HG03575 (cell line): ENCODE results near the gene CARD6.
"Not testable (repeated sequence)": the region's sequence is repeated elsewhere in the genome, so short reads cannot be mapped to it uniquely, and the experiment has no call there.

Experiments
- ATAC-seq: cut with Tn5 transposase; IDR thresholded peaks from one replicate; pipeline ENCODE4 v1.9.1; 2021; ENCODE audit not compliant: unreplicated experiment, insufficient number of reproducible peaks, low FRiP score; ENCODE audit errors: extremely low read depth

The CARD6 gene

DNA sequence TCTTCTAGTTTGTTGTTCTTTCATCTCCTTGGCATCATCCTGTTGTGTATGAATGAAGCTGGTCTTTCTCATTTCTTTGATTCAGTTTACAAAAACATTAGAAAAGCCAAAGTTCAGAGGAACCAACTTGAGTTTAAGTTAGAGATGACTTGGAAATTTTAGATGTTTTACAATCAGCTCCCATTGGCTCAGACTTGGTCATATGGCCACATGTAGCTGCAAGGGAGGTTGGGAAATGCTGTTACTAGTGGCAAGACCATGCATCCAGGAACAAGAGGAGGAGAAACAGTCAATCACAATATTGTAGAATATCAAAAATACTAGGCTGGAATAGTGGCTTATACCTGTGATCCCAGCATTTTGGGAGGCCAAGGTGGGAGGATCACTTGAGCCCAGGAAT lies 19.5 kb downstream of the CARD6 start:
- no peak for ATAC-seq

DNA sequence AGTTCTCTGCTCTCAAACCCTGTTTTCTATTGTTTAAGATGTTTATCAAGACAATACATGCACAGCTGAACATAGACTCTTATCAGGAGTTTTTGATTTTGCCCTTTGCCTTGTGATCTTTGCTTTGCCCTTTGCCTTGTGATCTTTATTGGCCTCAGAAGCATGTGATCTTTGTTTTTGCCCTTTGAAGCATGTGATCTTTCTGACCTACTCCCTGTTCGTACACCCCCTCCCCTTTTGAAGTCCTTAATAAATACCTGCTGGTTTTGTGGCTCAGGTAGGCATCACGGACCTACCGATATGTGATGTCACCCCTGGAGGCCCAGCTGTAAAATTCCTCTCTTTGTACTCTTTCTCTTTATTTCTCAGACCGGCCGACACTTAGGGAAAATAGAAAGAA lies 23.8 kb downstream of the CARD6 start:
- ATAC-seq, result not testable (repeated sequence)

DNA sequence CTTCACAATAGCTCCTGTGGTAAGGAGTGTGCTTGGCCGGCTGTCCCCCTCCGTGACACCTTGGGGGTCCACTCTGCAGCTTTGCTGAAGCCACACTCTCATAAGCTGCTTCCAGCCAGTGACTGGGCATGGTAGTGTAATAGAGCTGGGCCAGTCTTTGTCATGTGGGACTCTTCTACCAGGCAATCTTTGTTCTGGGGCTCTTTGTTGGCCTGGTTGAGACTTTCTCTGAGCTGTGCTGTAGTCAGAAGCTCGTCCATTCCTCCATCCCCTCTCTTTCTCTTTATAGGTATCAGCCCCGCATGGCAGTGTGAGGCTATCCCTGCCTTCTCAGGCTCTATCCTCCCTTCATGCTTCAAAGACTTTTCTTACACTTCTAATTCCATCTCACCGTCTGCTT lies 25.7 kb downstream of the CARD6 start:
- no peak for ATAC-seq

DNA sequence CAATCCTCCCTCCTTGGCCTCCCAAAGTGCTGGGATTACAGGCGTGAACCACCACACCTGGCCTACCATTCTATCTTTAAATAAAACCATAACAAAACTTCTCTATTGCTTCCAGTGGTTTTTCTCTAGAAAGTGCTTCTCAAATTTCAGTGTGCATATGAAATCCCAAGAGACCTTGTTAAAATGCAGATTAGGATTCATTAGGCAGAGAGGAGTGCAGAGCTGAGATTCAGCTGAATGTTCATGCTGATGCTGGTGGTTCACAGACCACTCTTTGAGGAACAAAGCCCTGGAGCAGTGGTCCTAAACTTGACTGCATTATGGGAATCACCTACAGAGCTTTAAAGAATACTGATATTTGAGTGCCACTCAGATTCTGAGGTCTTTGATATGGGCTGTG lies 28.2 kb downstream of the CARD6 start:
- no peak for ATAC-seq

DNA sequence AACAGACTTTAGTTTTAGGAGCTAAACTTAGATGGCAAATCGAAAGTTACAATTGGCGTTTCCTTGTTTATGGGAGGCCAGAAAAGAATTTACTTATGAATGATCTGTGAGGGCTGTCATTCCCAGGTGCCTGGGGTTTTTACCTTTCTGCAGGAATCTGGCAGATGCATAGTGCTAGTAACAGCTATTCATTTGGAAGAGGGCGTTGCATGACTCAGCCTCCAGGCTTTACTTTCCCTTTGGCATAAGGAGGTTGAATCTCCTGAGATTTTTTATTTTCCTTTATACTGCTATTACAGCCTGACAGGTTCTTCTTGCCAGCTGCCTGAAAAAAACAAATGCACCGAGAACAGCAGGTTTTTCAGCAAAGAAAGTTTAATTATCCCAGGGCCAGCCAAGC lies 30.0 kb downstream of the CARD6 start:
- no peak for ATAC-seq

DNA sequence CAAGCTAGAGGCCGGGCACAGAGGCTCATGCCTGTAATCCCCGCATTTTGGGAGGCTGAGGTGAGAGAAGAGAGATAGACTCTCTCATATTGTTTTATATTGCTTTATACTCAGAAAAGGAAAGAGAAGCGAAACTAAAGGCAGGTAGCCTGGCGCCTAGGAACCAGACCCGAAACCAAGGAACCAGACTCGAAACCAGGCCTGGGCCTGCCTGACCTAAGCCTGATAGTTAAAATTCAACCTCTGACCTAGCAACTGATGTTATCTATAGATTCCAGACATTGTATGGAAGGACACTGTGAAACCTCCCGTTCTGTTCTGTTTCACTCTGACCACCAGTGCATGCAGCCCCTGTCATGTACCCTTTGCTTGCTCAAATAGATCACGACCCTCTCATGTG lies 31.1 kb downstream of the CARD6 start:
- ATAC-seq, result not testable (repeated sequence)

DNA sequence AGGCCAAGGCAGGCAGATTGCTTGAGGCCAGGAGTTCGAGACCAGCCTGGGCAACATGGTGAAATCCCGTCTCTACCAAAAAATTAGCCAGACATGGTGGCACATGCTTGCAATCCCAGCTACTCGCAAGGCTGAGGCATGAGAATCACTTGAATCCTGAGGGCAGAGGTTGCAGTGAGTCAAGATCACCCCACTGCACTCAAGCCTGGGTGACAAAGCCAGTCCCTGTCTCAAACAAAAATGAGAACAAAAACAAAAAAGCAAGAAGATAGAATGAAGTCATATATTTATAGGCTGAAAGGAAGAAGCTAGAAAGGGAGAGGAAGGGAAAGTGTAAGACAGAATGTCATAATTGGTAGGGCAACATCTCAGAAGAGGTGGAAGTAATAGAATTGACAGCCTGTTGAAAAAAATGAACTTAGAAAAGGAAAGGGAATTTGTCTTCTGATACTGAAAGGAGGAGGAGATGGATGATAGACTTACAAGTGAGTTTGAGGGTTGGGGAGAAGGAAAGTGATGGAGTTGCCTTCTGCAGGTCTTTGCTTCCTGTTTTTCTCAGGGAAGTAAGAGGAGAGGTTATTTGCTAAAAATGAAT lies 32.2 kb downstream of the CARD6 start:
- no peak for ATAC-seq

DNA sequence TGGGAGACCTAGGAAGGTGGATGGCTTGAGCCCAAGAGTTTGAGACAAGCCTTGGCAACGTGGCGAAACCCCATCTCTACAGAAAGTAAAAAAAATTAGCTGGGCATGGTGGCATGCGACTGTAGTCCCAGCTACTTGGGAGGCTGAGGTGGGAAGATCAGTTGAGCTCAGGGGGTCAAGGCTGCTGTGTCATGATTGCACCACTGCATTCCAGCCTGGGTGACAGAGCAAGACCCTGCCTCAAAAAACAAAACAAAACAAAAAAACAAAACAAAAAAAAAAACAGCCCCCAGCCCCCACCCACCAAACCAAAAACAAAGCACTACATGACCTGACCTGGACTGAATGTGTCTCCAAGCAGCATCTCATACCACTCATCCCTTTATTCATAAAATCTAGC lies 34.8 kb downstream of the CARD6 start:
- ATAC-seq, result no peak

DNA sequence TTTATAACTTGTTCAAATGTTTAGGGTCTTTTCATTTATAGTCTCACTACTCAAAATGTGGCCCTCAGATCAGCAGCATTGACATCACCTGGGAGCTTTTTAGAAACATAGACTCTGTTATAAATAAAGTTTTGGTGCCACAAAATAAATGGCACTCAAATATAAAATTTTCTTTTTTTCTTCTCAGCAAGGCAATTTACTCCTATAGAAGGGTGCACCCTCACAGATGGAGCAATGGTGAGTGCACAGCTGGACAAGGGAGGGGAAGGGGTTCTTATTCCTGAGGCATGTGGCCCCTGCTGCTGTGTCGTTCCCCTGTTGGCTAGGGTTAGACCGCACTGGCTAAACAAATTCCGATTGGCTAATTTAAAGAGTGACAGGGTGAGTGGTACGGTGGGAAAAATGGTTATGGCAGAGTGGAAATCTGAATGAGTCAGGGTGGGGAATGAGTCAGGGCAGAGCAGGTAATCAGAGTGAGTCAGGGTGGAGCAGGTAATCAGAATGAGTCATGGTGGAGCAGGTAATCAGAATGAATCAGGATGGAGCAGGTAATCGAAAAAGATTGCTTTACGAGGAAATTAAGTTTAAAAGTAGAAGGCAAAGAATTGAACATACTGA lies 36.3 kb downstream of the CARD6 start:
- ATAC-seq, result no peak

DNA sequence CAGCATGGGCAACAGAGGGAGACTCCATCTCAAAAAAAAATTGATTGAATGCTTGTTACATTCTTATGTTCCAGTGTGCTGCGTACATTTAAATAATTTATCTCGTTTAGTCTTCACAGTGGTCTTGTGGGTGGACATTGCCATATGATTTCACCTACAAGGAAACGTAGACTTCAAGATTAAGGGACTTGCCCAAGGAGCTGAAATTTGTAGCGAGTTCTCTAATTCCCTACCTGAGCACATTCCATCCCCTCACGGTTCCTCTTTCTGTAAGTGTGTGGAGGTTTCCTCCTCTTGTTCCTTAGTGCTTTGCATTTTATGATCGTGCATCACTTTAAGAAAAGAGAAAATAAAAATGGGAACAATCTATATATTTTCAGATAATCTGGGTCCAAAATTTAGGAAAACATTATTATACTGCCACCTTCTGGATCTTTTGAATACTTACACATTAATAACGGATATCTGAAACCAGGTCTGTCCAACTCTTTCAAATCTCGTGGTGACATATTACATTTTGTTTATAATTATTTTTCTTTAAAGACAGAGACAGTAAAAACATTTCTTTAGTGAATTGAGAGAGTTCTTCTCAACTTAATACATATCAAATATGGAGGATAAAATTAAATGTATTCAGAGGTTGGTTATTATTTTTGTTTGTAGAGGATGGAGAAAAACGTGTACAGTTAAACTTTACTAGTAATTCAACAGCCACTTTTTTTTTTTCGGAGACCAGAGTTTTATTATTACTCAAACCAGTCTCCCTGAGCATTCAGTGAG lies 38.2 kb downstream of the CARD6 start:
- ATAC-seq, result no peak

DNA sequence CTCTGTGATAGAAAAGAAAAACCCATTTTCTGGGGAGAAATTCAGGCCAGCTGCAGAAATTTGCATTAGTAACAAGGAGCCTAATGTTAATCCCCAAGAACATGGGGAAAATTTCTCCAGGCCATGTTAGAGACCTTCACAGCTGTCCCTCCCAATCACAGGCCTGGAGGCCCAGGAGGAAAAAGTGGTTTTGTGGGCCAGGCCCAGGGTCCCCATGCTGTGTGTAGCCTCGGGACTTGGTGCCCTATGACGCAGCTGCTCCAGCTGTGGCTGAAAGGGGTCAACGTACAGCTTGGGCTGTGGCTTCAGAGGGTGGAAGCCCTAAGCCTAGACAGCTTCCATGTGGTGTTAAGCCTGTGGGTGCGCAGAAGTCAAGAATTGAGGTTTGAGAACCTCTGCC lies 41.1 kb downstream of the CARD6 start:
- ATAC-seq, result no peak

DNA sequence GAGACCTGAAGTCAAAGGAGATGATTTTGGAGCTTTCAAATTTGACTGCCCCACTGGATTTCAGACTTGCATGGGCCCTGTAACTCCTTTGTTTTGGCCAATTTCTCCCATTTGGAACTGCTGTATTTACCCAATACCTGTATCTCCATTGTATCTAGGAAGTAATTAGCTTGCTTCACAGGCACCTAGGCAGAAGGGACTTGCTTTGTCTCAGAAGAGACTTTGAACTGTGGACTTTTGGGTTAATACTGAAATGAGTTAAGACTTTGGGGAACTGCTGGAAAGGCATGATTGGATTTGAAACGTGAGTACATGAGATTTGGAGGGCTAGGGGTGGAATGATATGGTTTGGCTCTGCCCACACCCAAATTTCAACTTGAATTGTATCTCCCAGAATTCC lies 41.9 kb downstream of the CARD6 start:
- not testable (repeated sequence) for ATAC-seq

DNA sequence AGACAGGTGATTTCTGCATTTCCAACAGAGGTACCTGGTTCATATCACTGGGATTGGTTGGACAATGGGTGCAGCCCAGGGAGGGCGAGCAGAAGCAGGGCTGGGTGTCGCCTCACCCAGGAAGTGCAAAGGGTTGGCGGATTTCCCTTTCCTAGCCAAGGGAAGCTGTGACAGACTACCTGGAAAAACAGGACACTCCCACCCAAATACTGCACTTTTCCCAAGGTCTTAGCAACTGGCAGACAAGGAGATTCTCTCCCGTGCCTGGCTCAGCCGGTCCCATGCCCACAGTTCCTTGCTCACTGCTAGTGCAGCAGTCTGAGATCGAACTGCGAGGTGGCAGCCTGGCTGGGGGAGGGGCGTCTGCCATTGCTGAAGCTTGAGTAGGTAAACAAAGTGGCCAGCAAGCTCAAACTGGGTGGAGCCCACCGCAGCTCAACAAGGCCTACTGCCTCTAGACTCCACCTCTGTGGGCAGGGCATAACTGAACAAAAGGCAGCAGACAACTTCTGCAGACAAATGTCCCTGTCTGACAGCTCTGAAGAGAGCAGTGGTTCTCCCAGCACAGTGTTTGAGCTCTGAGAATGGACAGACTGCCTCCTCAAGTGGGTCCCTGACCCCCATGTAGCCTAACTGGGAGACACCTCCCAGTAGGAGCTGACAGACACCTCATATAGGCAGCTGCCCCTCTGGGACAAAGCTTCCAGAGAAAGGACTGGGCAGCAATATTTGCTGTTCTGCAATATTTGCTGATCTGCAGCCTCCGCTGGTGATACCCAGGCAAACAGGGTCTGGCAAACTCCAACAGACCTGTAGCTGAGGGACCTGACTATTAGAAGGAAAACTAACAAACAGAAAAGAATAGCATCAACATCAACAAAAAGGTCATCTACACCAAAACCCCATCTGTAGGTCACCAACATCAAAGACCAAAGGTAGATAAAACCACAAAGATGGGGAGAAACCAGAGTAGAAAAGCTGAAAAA lies 54.6 kb downstream of the CARD6 start:
- not testable (repeated sequence) for ATAC-seq

DNA sequence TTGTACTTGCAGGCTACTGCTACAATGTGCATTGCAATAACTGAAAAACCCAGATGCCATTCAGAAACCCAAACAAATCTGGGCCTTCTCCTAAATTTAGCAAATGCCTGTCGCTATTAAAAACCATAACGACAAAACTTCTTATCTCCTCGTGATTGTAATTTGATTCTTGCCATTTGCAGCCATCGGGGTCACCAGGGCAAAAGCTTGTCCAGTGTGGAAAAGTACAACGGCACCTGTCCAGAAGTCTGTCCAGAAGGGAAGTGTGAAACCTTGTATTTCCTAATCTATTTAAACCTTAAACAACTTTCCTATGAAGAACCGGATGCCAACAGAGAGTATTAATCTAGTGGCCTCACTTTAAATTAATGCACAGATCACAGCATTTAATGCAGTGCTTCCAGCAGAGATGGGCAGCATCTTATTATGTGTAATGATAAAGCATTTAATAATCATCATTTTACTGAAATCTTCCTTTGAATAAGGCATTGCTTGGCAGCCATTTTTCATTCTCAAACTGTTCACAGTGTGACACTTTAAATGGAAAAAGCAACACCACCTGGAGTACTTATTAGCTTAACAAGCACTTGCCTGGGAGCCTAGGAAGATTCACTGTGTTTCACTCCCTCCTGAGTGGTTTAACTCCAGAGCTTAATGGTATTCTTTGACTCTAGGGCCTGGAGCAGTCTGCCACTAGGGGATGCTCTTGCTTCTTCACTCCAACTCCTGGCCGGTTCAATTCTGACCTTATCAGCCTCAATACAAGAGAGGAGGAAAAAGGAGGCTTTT lies 63.2 kb downstream of the CARD6 start:
- ATAC-seq, result peak; percentile 55

DNA sequence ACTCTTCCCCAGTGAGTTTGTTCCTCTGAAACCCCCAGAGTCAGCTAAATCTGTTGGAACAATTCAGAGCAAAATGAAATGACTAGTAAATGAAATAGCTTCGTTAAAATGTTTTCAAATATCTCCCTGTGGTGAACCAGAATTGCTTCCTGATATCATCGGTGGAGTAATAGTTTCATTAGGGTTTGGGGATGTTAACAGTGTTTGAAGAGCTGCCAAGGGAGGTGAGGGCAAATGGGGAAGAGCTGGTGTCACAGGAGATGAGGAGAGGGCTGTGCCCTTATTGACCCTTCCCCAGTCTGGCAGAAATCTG lies 63.8 kb downstream of the CARD6 start:
- ATAC-seq, result no peak

DNA sequence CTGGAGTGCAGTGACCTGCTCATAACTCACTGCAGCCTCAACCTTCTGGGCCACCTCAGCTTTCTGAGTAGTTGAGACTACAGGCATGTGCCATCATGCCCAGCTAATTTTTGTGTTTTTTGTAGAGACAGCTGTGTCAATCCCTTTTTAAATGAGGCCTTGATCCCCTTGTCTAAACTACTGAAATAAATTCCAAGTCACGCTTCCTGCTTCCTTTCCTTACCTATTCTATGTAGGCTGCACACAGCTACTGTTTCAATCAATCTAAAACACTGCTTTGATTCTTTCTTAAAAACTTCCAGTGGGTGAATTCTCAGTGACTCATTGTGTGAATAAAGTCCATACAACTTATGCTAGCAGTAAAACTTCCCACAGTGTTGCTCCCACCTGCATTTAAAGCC lies 65.2 kb downstream of the CARD6 start:
- ATAC-seq, result no peak

DNA sequence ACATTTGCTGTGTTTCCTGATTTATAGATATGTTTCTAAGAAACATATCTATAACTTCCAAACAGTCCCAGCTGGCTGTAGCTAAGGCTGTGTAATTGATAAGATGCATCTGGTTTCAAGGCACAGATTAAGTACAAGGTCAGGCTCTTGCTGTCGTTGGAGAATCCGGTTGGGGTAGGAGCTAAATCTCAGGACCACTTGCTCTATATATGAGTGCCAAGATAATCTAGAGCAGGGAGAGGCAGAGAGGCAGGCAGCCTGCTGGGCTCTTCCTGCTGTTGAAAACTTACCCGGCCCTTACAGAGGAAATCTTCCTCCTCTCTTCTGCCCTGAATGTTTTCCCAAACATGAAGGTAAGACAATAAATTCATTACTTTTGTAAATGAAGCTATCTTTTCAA lies 68.1 kb downstream of the CARD6 start, which contains the start of gene C7:
Gene C7 (plus strand): TSS at position 234 of the 400 bp plus-strand sequence. CDS start 114 bp downstream, at position 348.
- ATAC-seq, result no peak

DNA sequence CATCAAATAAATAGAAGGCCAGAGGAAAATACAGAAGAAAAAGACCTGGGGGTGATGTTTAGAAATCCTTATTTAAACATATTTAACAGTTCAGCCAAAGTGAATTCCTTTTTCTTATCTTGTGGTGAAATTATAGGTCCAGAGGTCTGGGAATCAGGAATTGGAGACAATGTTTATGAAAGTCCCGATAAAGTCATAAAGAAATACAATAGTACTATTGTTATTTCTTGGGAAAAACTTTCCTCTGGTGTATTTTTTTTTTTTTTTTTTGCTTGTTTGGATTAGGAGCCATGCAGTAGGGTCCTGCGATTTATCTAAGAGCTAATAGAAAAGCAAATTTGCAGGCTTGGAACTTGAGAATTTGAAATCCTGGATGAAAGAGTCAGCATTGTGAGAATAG lies 68.6 kb downstream of the CARD6 start:
- no peak for ATAC-seq
